HL-60 (cell line): Measurements from ENCODE around the gene CCER1.
A peak's percentile ranks its signal among the peaks of the same experiment; 100 is the strongest.

Experiments
- DNase-seq, 2 experiments: peaks; one replicate each; pipeline ENCODE4 v3.0.0-alpha.2; 2010 to 2020; ENCODE audit warnings: low read depth in 1 of 2, low spot score in 1 of 2
- H3K27ac ChIP-seq: fragments of 250-450 bp; sonication (Bioruptor Pico); replicated peaks from 2 replicates; pipeline ENCODE4 v1.5.1; 2020; ENCODE audit warnings: mild to moderate bottlenecking, moderate library complexity
- H3K27me3 ChIP-seq: fragments of 250-450 bp; sonication (Bioruptor Pico); 2 replicates; pipeline ENCODE4 v1.5.1; 2021; ENCODE audit warnings: mild to moderate bottlenecking, moderate library complexity; ENCODE audit not compliant: insufficient read depth, poor library complexity, severe bottlenecking
- H3K4me3 ChIP-seq: replicated peaks from 2 replicates; pipeline ENCODE4 v1.5.1; 2011; ENCODE audit warnings: mild to moderate bottlenecking, control low read depth, low read length; ENCODE audit not compliant: insufficient read depth
- GABPA ChIP-seq: IDR thresholded peaks from 2 replicates; pipeline ENCODE4 v1.6.1; 2012; ENCODE audit warnings: low read depth
- POLR2AphosphoS5 ChIP-seq: IDR thresholded peaks from 2 replicates; pipeline ENCODE4 v1.6.1; 2012; ENCODE audit warnings: low read depth
- SPI1 ChIP-seq: IDR thresholded peaks from 2 replicates; pipeline ENCODE4 v1.6.1; 2012; ENCODE audit warnings: low read depth, mild to moderate bottlenecking, borderline replicate concordance
- TF ChIP-seq, protein P1 (sequence below): IDR thresholded peaks from one replicate; pipeline ENCODE4 v1.5.1; 2011; ENCODE audit warnings: low read length, control low read depth, inconsistent platforms; ENCODE audit not compliant: insufficient read depth
- TF ChIP-seq, protein P2 (sequence below): IDR thresholded peaks from 2 replicates; pipeline ENCODE4 v1.6.1; 2012; ENCODE audit warnings: low read depth; ENCODE audit not compliant: insufficient replicate concordance

The CCER1 gene

DNA sequence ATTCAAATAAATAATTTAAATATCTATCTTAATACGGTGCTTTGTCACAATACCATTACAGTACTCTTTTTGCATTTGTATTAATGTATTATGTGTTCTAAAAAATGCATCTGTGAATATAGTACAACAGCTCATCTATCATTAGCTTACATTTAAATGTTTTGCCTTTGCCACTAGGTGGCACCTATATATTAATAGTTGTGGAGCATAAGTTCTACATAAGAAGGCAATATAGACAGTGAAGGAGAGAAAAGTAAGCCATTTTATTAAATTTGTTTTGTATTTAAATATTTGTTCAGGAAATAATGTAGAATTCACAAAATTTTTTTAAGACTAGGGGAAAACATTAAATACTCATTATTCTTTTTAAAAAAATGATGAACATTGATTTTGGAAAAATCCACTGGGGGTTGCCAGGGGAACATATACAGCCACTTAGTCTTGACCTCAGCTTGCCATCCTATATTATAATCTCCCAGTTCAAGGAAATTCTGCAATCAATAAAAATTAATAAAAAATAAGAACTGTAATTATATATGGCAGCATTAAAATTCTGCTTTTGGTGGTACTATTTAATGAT is 9.8 kb downstream of the CCER1 start:
- H3K4me3 ChIP-seq, result no peak overlapping the region
- no peaks in the 10 kb centered on the region for H3K27me3 ChIP-seq
- no peak for DNase-seq
- TF ChIP-seq, protein P1, sequence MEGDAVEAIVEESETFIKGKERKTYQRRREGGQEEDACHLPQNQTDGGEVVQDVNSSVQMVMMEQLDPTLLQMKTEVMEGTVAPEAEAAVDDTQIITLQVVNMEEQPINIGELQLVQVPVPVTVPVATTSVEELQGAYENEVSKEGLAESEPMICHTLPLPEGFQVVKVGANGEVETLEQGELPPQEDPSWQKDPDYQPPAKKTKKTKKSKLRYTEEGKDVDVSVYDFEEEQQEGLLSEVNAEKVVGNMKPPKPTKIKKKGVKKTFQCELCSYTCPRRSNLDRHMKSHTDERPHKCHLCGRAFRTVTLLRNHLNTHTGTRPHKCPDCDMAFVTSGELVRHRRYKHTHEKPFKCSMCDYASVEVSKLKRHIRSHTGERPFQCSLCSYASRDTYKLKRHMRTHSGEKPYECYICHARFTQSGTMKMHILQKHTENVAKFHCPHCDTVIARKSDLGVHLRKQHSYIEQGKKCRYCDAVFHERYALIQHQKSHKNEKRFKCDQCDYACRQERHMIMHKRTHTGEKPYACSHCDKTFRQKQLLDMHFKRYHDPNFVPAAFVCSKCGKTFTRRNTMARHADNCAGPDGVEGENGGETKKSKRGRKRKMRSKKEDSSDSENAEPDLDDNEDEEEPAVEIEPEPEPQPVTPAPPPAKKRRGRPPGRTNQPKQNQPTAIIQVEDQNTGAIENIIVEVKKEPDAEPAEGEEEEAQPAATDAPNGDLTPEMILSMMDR, result peak; percentile 35
- TF ChIP-seq SPI1, result no peak
- no peak overlapping the region for H3K27ac ChIP-seq

DNA sequence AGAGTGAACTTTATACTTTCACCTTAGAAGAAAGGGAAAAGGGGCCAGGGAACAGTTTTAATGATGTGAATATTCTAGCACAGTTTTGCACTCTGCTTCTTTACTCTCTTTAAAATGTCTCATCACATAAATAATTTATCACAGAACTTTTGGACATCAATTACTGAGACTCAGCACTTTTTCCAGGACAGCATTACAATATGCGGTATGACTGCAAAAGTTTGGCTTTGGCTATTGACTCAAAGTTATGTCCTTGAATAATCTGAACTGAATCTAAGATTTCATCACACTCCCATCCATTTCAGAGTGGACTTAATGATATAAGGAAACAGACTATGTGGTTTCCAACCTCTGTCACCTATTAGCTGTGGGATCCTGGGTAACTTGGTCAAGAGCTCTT is 11.7 kb downstream of the CCER1 start:
- TF ChIP-seq POLR2AphosphoS5 (no peak), GABPA (no peak), SPI1 (no peak)
- TF ChIP-seq, protein P2, sequence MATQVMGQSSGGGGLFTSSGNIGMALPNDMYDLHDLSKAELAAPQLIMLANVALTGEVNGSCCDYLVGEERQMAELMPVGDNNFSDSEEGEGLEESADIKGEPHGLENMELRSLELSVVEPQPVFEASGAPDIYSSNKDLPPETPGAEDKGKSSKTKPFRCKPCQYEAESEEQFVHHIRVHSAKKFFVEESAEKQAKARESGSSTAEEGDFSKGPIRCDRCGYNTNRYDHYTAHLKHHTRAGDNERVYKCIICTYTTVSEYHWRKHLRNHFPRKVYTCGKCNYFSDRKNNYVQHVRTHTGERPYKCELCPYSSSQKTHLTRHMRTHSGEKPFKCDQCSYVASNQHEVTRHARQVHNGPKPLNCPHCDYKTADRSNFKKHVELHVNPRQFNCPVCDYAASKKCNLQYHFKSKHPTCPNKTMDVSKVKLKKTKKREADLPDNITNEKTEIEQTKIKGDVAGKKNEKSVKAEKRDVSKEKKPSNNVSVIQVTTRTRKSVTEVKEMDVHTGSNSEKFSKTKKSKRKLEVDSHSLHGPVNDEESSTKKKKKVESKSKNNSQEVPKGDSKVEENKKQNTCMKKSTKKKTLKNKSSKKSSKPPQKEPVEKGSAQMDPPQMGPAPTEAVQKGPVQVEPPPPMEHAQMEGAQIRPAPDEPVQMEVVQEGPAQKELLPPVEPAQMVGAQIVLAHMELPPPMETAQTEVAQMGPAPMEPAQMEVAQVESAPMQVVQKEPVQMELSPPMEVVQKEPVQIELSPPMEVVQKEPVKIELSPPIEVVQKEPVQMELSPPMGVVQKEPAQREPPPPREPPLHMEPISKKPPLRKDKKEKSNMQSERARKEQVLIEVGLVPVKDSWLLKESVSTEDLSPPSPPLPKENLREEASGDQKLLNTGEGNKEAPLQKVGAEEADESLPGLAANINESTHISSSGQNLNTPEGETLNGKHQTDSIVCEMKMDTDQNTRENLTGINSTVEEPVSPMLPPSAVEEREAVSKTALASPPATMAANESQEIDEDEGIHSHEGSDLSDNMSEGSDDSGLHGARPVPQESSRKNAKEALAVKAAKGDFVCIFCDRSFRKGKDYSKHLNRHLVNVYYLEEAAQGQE, result no peak
- TF ChIP-seq, protein P1, result no peak
- no peak overlapping the region for H3K27ac ChIP-seq
- DNase-seq, result no peak
- no peak overlapping the region for H3K4me3 ChIP-seq
- no peaks in the 10 kb centered on the region for H3K27me3 ChIP-seq

DNA sequence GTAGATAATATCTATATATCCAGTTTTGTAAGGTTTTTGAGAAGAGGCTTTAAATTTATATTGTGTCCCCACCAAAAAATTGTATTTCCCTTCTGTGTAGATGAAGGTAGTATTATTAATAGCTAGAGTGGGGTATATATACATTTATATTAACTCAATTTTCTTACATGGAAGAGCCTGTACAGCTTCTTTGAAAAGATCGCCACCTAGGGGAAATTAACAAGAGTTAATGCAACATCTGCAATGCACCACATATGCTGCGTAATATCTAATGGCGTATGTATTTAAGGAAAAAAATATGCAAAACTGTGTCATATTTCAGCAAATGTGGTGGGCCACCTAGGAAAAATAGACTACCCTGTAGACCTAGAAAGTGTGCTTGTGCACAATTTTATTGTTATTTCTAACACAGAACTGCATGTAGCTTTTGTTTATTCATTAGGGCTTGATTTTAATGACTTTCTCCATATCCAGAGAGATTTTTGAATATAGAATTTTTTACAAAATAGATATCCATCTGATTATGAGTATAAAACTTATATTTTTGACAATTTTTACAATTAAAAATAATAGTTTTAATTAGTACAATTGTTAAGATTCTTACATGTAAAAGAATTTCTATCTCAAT is 14.0 kb downstream of the CCER1 start:
- H3K4me3 ChIP-seq, result no peak overlapping the region
- no peak overlapping the region for H3K27ac ChIP-seq
- no peaks in the 10 kb centered on the region for H3K27me3 ChIP-seq
- TF ChIP-seq, protein P2, result no peak
- TF ChIP-seq, protein P1, result peak; percentile 32
- peak in 1 of 2 experiments; percentile 5 for DNase-seq

DNA sequence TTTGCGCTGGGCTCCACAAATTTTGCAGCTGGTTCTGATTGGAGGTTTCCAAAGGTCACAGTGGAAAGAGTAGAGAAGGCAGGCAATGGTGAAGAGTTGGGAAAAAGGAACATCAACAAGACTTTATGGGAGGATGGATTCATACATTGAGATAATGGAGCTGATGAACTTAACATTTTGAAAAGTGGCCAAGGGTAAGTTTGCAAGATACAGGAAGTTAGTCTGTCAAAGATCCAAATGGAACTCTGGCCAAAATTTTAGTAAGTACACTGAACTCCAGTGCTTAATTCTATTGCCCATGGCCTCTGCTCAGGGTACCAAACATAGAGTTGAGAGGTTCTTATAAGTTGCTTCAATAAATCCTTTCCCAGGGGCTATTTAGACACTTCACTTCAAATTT is 15.6 kb downstream of the CCER1 start:
- TF ChIP-seq POLR2AphosphoS5, result no peak
- TF ChIP-seq, protein P2, result no peak
- TF ChIP-seq SPI1, result no peak
- DNase-seq, result no peak
- no peaks in the 10 kb centered on the region for H3K27me3 ChIP-seq
- no peak overlapping the region for H3K27ac ChIP-seq
- H3K4me3 ChIP-seq, result no peak overlapping the region
